SK-N-SH (cell line): ENCODE measurements around the gene RAD51B. TPM values are rescaled to one million over a fixed set of nuclear protein-coding genes. Genes with fewer than 3 reads are reported as not detected.

Experiments used
- CTCF ChIA-PET: fragments of 300-600, 350-600 bp; formaldehyde crosslinking; extraction: SDS; loops from one replicate; lab custom pipeline; 2021; lab: Yijun Ruan, JAX
- POLR2A ChIA-PET: fragments of 350-600 bp; sonication (Branson Sonifier 250); formaldehyde crosslinking; extraction: SDS; loops from one replicate; lab custom pipeline; 2020; ENCODE audit warnings: antibody characterized with exemption, inconsistent platforms; lab: Yijun Ruan, JAX
- DNase-seq: peaks from one replicate; pipeline ENCODE4 v3.0.0; 2012
- H2AFZ ChIP-seq: fragments of 200-600 bp; sonication (generic); 2 replicates; pipeline ENCODE4 v1.8.1; 2016; ENCODE audit warnings: antibody characterized with exemption, mild to moderate bottlenecking, low read depth
- H3F3A ChIP-seq: fragments of 200-600 bp; sonication (generic); replicated peaks from 2 replicates; pipeline ENCODE3; 2016; ENCODE audit warnings: antibody characterized with exemption, mild to moderate bottlenecking; ENCODE audit not compliant: insufficient read depth
- H3K27ac ChIP-seq, 2 experiments: fragments of 200-500 bp in 1 of 2; fragments of 200-600 bp in 1 of 2; sonication (Bioruptor generic) in 1 of 2; sonication (generic), shearing (Covaris generic) in 1 of 2; 2 replicates each; pipeline versions ENCODE4 v1.5.1 to v1.6.1; 2014 to 2016; ENCODE audit warnings: low read depth in 2 of 2, inconsistent platforms in 1 of 2, low read length in 1 of 2, mild to moderate bottlenecking in 1 of 2, mixed read lengths in 1 of 2
- H3K27me3 ChIP-seq: fragments of 200-600 bp; sonication (generic), shearing (Covaris generic); 2 replicates; pipeline ENCODE4 v1.6.1; 2016; ENCODE audit warnings: mixed run types; ENCODE audit not compliant: insufficient read depth
- H3K36me3 ChIP-seq, 2 experiments: fragments of 200-500 bp in 1 of 2; fragments of 200-600 bp in 1 of 2; sonication (Bioruptor generic) in 1 of 2; sonication (generic) in 1 of 2; replicated peaks in 1 of 2; 2 replicates each; pipeline versions ENCODE3 to v1.5.1; 2014 to 2016; ENCODE audit warnings: low read length in 1 of 2, mild to moderate bottlenecking in 1 of 2; ENCODE audit not compliant: insufficient read depth in 2 of 2, control insufficient read depth in 1 of 2
- H3K4me1 ChIP-seq, 2 experiments: fragments of 200-500 bp in 1 of 2; fragments of 200-600 bp in 1 of 2; sonication (Bioruptor generic) in 1 of 2; sonication (generic), shearing (Covaris generic) in 1 of 2; 2 replicates each; pipeline versions ENCODE4 v1.5.1 to v1.6.1; 2014 to 2016; ENCODE audit warnings: low read depth in 1 of 2, low read length in 1 of 2, mixed run types in 1 of 2; ENCODE audit not compliant: insufficient read depth in 2 of 2, control insufficient read depth in 1 of 2
- H3K4me2 ChIP-seq: fragments of 200-600 bp; sonication (generic), shearing (Covaris generic); 2 replicates; pipeline ENCODE4 v1.6.1; 2017; ENCODE audit warnings: mixed run types
- H3K4me3 ChIP-seq, 2 experiments: fragments of 200-500 bp in 1 of 2; fragments of 200-600 bp in 1 of 2; sonication (Bioruptor generic) in 1 of 2; sonication (generic), shearing (Covaris generic) in 1 of 2; 2 replicates each; pipeline versions ENCODE4 v1.5.1 to v1.8.1; 2014 to 2016; ENCODE audit warnings: low read depth in 2 of 2, inconsistent platforms in 1 of 2, low read length in 1 of 2, mild to moderate bottlenecking in 1 of 2, mixed read lengths in 1 of 2, moderate library complexity in 1 of 2
- H3K79me2 ChIP-seq: fragments of 200-600 bp; sonication (generic); 2 replicates; pipeline ENCODE4 v1.8.1; 2017; ENCODE audit warnings: mild to moderate bottlenecking; ENCODE audit not compliant: insufficient read depth
- H3K9ac ChIP-seq: fragments of 200-600 bp; sonication (generic); 2 replicates; pipeline ENCODE4 v1.6.1; 2017; ENCODE audit warnings: mixed run types
- H3K9me2 ChIP-seq: fragments of 200-600 bp; sonication (generic); 2 replicates; pipeline ENCODE4 v1.6.1; 2017; ENCODE audit warnings: mixed run types
- H3K9me3 ChIP-seq: fragments of 200-600 bp; sonication (generic); 2 replicates; pipeline ENCODE4 v1.6.1; 2017; ENCODE audit warnings: mixed run types, mild to moderate bottlenecking, moderate library complexity
- H4K20me1 ChIP-seq: fragments of 200-600 bp; sonication (generic); 2 replicates; pipeline ENCODE4 v1.6.1; 2017; ENCODE audit warnings: mild to moderate bottlenecking, mixed run types; ENCODE audit not compliant: insufficient read depth
- ELF1 ChIP-seq: IDR thresholded peaks from 2 replicates; pipeline ENCODE4 v1.4.0; 2012
- EP300 ChIP-seq, 2 experiments: IDR thresholded peaks; 2 replicates each; pipeline versions ENCODE4 v1.4.0 to v1.6.1; 2012; ENCODE audit warnings: borderline replicate concordance in 1 of 2, low read depth in 1 of 2, low read length in 1 of 2
- EZH2phosphoT487 ChIP-seq: fragments of 200-600 bp; sonication (generic); IDR thresholded peaks from 2 replicates; pipeline ENCODE4 v1.6.1; 2017; ENCODE audit warnings: low read depth, mixed run types, mild to moderate bottlenecking, antibody characterized with exemption, moderate library complexity, borderline replicate concordance
- FOSL2 ChIP-seq: IDR thresholded peaks from 2 replicates; pipeline ENCODE4 v1.4.0; 2012; ENCODE audit warnings: low read depth, mild to moderate bottlenecking, moderate library complexity, borderline replicate concordance
- FOXJ3 ChIP-seq: sonication (generic); formaldehyde crosslinking; IDR thresholded peaks from 2 replicates; pipeline ENCODE4 v1.5.1; 2020; ENCODE audit warnings: mild to moderate bottlenecking, missing genetic modification reagents
- NFIC ChIP-seq: IDR thresholded peaks from 2 replicates; pipeline ENCODE4 v1.4.0; 2012; ENCODE audit warnings: borderline replicate concordance
- RAD21 ChIP-seq: IDR thresholded peaks from 2 replicates; pipeline ENCODE4 v1.6.1; 2012; ENCODE audit warnings: mild to moderate bottlenecking, low read length
- RFX5 ChIP-seq: IDR thresholded peaks from 2 replicates; pipeline ENCODE4 v1.6.1; 2012; ENCODE audit warnings: mild to moderate bottlenecking, improper control_type of control experiment, low read length
- TAF1 ChIP-seq: IDR thresholded peaks from 2 replicates; pipeline ENCODE4 v1.6.1; 2012; ENCODE audit warnings: low read depth, mild to moderate bottlenecking, low read length, moderate library complexity, borderline replicate concordance
- TCF12 ChIP-seq: IDR thresholded peaks from 2 replicates; pipeline ENCODE4 v1.4.0; 2012
- TEAD4 ChIP-seq: IDR thresholded peaks from 2 replicates; pipeline ENCODE4 v1.4.0; 2012; ENCODE audit warnings: mild to moderate bottlenecking, borderline replicate concordance; ENCODE audit not compliant: insufficient read depth
- YY1 ChIP-seq: IDR thresholded peaks from 2 replicates; pipeline ENCODE4 v1.4.0; 2012; ENCODE audit warnings: low read depth, mild to moderate bottlenecking
- WGBS: methylation state at CpG from one replicate; pipeline ENCODE4 v1.1.6; 2017; ENCODE audit warnings: low lambda C conversion rate; 5-methylcytosine and 5-hydroxymethylcytosine counted together
- polyA plus RNA-seq, 3 experiments: library from polyadenylated mRNA; depleted of rRNA; stranded (reverse); fragments of >200 nt; gene quantifications; 2 replicates each; pipeline ENCODE4 v1.2.3, GENCODE V29; 2012
- TF ChIP-seq, protein P1 (sequence below): IDR thresholded peaks from 2 replicates; pipeline ENCODE4; 2012
- TF ChIP-seq, protein P2 (sequence below): fragments of 200-600 bp; sonication (generic); IDR thresholded peaks from 2 replicates; pipeline ENCODE4 v1.6.1; 2017; ENCODE audit warnings: antibody characterized with exemption, mild to moderate bottlenecking, moderate library complexity
- TF ChIP-seq, protein P3 (sequence below): fragments of 150-350 bp; IDR thresholded peaks from 2 replicates; pipeline ENCODE4 v1.6.1; 2016; ENCODE audit warnings: mild to moderate bottlenecking, low read depth, low read length
- TF ChIP-seq, protein P4 (sequence below): fragments of 150-350 bp; IDR thresholded peaks from 2 replicates; pipeline ENCODE4 v1.6.1; 2017; ENCODE audit warnings: antibody characterized with exemption, low read length, low read depth, borderline replicate concordance
- TF ChIP-seq, protein P5 (sequence below): IDR thresholded peaks from 2 replicates; pipeline ENCODE4 v1.4.0; 2012; ENCODE audit warnings: low read depth, borderline replicate concordance

RAD51B gene
- polyA plus RNA-seq, 1 of the 3 experiments (the other 2 are of a cell fraction), result 6.0 TPM

DNA sequence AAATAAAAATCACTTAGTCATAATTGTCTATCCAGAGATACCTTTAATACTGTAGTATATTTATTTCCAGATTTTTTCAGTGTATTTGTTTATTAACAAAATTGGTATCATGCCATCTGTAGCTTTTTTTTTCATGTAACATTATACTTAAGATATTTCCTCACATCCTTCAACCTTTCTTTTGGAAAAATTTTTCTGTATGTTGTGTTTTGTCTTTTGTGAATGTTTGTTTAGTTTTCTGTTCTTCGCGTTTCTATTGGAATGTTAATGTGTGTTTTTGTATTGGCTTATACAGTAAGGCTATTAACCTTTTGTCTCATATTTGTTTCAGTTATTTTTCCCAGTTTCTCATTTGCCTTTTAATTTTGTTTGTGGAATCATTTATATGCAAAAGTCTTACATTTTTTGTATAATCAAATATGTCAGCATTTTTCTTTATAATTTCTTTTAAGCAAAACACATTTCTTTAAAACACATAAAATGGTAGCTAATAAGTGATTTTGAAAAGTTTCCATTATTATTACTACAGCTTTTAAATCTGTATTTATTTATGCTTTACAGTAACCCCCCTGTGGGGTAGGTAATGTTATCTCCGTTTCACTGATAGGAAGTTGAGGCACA lies 433.7 kb downstream of the RAD51B start:
- 92% methylated on average over 3 of the region's 3 CpGs for WGBS
- TF ChIP-seq, protein P1, sequence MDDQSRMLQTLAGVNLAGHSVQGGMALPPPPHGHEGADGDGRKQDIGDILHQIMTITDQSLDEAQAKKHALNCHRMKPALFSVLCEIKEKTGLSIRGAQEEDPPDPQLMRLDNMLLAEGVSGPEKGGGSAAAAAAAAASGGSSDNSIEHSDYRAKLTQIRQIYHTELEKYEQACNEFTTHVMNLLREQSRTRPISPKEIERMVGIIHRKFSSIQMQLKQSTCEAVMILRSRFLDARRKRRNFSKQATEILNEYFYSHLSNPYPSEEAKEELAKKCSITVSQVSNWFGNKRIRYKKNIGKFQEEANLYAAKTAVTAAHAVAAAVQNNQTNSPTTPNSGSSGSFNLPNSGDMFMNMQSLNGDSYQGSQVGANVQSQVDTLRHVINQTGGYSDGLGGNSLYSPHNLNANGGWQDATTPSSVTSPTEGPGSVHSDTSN, result no peak
- TF ChIP-seq FOSL2 (no peak), RFX5 (no peak), RAD21 (no peak), TCF12 (no peak), EP300 (IDR thresholded peaks at IDR 0.05; ENCODE audit: borderline replicate concordance in 1 of 2, low read depth in 1 of 2, low read length in 1 of 2) (no peak)
- H3K79me2 ChIP-seq, result no peaks in the 10 kb centered on the region
- no peak for DNase-seq
- H3K9ac ChIP-seq, result no peak overlapping the region
- ChIA-PET CTCF (interaction anchor here (0.6 to 19.5 kb wide), 6 partner anchors 11 to 591 kb away, joined by 3 to 232 read pairs (median 6); no protein-coding TSS in a partner anchor), POLR2A (no interaction called here)
- peaks cover 39% of the 10 kb centered on the region for H3F3A ChIP-seq
- H3K9me2 ChIP-seq, result no peaks in the 10 kb centered on the region
- H3K4me2 ChIP-seq, result no peak overlapping the region
- H3K9me3 ChIP-seq, result no peaks in the 10 kb centered on the region
- H4K20me1 ChIP-seq, result no peaks in the 10 kb centered on the region
- H3K27me3 ChIP-seq, result no peaks in the 10 kb centered on the region
- H3K27ac ChIP-seq, result no peak overlapping the region
- no peak overlapping the region for H2AFZ ChIP-seq
- no peaks in the 10 kb centered on the region for H3K36me3 ChIP-seq
- no peak overlapping the region for H3K4me3 ChIP-seq
- H3K4me1 ChIP-seq, result peaks cover 8 to 52% of the 10 kb centered on the region in 2 experiments

DNA sequence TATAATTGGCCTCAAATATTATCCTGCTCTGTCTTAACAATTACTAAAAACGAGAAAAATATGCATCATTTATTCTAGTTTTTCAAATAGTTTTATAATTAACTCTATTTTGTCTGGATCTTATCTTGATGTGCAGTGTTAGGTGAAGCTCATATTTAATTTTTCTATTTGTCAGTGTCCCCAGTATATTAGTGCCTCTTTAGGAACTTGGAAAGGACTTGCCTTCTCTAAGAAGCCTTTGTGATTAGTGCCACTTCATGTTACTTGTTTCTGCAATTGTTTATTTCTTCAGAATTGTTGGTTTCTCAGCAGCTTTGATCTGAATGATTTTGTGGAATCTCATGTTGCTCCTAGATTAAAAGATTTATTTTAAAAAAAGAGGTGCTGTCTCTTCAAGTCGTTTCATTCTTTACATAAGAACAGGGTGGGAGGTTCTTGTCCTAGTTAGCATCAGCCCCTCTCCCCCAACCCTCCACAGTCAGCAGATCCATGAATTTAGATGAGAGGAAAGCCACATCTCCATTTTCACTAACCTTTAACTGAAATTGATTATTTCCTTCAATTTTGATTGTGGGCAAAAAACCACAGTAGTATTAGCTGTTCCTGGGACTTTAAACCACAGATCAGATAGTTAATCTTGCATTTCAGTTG lies 434.4 kb downstream of the RAD51B start:
- POLR2A ChIA-PET, result no interaction called here
- TF ChIP-seq, protein P2, sequence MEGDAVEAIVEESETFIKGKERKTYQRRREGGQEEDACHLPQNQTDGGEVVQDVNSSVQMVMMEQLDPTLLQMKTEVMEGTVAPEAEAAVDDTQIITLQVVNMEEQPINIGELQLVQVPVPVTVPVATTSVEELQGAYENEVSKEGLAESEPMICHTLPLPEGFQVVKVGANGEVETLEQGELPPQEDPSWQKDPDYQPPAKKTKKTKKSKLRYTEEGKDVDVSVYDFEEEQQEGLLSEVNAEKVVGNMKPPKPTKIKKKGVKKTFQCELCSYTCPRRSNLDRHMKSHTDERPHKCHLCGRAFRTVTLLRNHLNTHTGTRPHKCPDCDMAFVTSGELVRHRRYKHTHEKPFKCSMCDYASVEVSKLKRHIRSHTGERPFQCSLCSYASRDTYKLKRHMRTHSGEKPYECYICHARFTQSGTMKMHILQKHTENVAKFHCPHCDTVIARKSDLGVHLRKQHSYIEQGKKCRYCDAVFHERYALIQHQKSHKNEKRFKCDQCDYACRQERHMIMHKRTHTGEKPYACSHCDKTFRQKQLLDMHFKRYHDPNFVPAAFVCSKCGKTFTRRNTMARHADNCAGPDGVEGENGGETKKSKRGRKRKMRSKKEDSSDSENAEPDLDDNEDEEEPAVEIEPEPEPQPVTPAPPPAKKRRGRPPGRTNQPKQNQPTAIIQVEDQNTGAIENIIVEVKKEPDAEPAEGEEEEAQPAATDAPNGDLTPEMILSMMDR, result no peak
- TF ChIP-seq, protein P3, sequence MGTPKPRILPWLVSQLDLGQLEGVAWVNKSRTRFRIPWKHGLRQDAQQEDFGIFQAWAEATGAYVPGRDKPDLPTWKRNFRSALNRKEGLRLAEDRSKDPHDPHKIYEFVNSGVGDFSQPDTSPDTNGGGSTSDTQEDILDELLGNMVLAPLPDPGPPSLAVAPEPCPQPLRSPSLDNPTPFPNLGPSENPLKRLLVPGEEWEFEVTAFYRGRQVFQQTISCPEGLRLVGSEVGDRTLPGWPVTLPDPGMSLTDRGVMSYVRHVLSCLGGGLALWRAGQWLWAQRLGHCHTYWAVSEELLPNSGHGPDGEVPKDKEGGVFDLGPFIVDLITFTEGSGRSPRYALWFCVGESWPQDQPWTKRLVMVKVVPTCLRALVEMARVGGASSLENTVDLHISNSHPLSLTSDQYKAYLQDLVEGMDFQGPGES, result no peak
- TF ChIP-seq, protein P4, sequence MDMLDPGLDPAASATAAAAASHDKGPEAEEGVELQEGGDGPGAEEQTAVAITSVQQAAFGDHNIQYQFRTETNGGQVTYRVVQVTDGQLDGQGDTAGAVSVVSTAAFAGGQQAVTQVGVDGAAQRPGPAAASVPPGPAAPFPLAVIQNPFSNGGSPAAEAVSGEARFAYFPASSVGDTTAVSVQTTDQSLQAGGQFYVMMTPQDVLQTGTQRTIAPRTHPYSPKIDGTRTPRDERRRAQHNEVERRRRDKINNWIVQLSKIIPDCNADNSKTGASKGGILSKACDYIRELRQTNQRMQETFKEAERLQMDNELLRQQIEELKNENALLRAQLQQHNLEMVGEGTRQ, result no peak
- TF ChIP-seq NFIC (no peak), TEAD4 (no peak), FOSL2 (no peak), TCF12 (no peak), EZH2phosphoT487 (no peak), YY1 (no peak), TAF1 (no peak), FOXJ3 (CRISPR knock-in tag) (no peak), EP300 (IDR thresholded peaks at IDR 0.05; ENCODE audit: borderline replicate concordance in 1 of 2, low read depth in 1 of 2, low read length in 1 of 2) (no peak), ELF1 (no peak)
- TF ChIP-seq, protein P5, sequence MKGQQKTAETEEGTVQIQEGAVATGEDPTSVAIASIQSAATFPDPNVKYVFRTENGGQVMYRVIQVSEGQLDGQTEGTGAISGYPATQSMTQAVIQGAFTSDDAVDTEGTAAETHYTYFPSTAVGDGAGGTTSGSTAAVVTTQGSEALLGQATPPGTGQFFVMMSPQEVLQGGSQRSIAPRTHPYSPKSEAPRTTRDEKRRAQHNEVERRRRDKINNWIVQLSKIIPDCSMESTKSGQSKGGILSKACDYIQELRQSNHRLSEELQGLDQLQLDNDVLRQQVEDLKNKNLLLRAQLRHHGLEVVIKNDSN, result no peak
- Histone ChIP-seq H2AFZ (no peak overlapping the region), H4K20me1 (no peaks in the 10 kb centered on the region), H3K9me3 (no peaks in the 10 kb centered on the region), H3K9me2 (no peaks in the 10 kb centered on the region), H3K4me1 (peaks cover 3 to 45% of the 10 kb centered on the region in 2 experiments), H3K4me3 (no peak overlapping the region), H3K79me2 (no peaks in the 10 kb centered on the region), H3K27ac (no peak overlapping the region), H3K27me3 (no peaks in the 10 kb centered on the region), H3K36me3 (no peaks in the 10 kb centered on the region), H3K4me2 (no peak overlapping the region), H3F3A (peaks cover 39% of the 10 kb centered on the region), H3K9ac (no peak overlapping the region)
- 82% methylated on average over 2 of the region's 2 CpGs for WGBS
- DNase-seq, result no peak
- CTCF ChIA-PET, result interaction anchor here (0.6 to 19.5 kb wide), 7 partner anchors 10 to 590 kb away, joined by 3 to 232 read pairs (median 5); no protein-coding TSS in a partner anchor
